Caco-2 (cell line): ENCODE measurements around the gene IL33. TPM values are rescaled to one million over a fixed set of nuclear protein-coding genes. Genes with fewer than 3 reads are reported as not detected.
"Not testable (repeated sequence)": the region's sequence is repeated elsewhere in the genome, so short reads cannot be mapped to it uniquely, and the experiment has no call there.

ENCODE experiments used
- Bru-seq: library from RNA; stranded (reverse); fragments of 400-500 nt; gene quantifications from one replicate; lab custom pipeline; 2021; lab: Mats Ljungman, UMichigan
- BruChase-seq, 2 experiments: library from RNA; stranded (reverse); fragments of 400-500 nt; gene quantifications; one replicate each; lab custom pipeline; 2021; lab: Mats Ljungman, UMichigan
- BruUV-seq: library from RNA; stranded (reverse); fragments of 400-500 nt; replicated peaks from 2 replicates; lab custom pipeline; 2021; lab: Mats Ljungman, UMichigan
- CTCF ChIA-PET: fragments of 300-600 bp; sonication (Branson Sonifier 250); formaldehyde crosslinking; loops from one replicate; lab custom pipeline; 2022; ENCODE audit warnings: antibody characterized with exemption; lab: Charles Lee
- POLR2A ChIA-PET: fragments of 300-600 bp; sonication (Branson Sonifier 250); formaldehyde crosslinking; loops from one replicate; lab custom pipeline; 2022; ENCODE audit warnings: antibody characterized with exemption; lab: Charles Lee
- DNase-seq, 2 experiments: peaks; one replicate each; pipeline versions ENCODE4 v3.0.0 to v3.0.0-alpha.2; 2020 to 2022
- H3K27me3 ChIP-seq: replicated peaks from 2 replicates; pipeline ENCODE4 v1.6.0; 2011; ENCODE audit warnings: low read length; ENCODE audit not compliant: control insufficient read depth, insufficient read depth
- H3K36me3 ChIP-seq: 2 replicates; pipeline ENCODE4 v1.5.1; 2011; ENCODE audit warnings: low read length; ENCODE audit not compliant: control insufficient read depth, insufficient read depth
- H3K4me1 ChIP-seq: fragments of 250-450 bp; sonication (Bioruptor Pico); 2 replicates; pipeline ENCODE4 v1.5.1; 2020; ENCODE audit warnings: mild to moderate bottlenecking
- H3K4me3 ChIP-seq: 2 replicates; pipeline ENCODE4 v1.5.1; 2011; ENCODE audit warnings: low read depth, mild to moderate bottlenecking, control low read depth, low read length
- H3K9me3 ChIP-seq: fragments of 250-450 bp; sonication (Bioruptor Pico); 2 replicates; pipeline ENCODE4 v1.5.1; 2020; ENCODE audit warnings: mild to moderate bottlenecking, moderate library complexity
- H3K27ac Mint-ChIP-seq: one replicate; pipeline ENCODE4 v1.8.0; 2022; ENCODE audit warnings: mixed read lengths; ENCODE audit not compliant: unreplicated experiment
- H3K27me3 Mint-ChIP-seq: one replicate; pipeline ENCODE4 v1.8.0; 2022; ENCODE audit warnings: mixed read lengths; ENCODE audit not compliant: insufficient read depth, unreplicated experiment
- H3K36me3 Mint-ChIP-seq: one replicate; pipeline ENCODE4 v1.8.0; 2022; ENCODE audit warnings: mild to moderate bottlenecking, mixed read lengths; ENCODE audit not compliant: insufficient read depth, unreplicated experiment
- H3K4me1 Mint-ChIP-seq: one replicate; pipeline ENCODE4 v1.8.0; 2022; ENCODE audit warnings: low read depth, mixed read lengths; ENCODE audit not compliant: unreplicated experiment
- H3K4me3 Mint-ChIP-seq: one replicate; pipeline ENCODE4 v1.8.0; 2022; ENCODE audit warnings: mild to moderate bottlenecking, moderate library complexity, mixed read lengths; ENCODE audit not compliant: unreplicated experiment
- H3K9me3 Mint-ChIP-seq: one replicate; pipeline ENCODE4 v1.8.0; 2022; ENCODE audit warnings: mixed read lengths; ENCODE audit not compliant: unreplicated experiment
- CTCF ChIP-seq, 2 experiments: fragments of 200-600 bp in 1 of 2; IDR thresholded peaks; 1 replicate in 1 of 2; 2 replicates in 1 of 2; pipeline versions ENCODE4 v1.5.1 to v1.8.0; 2011 to 2022; ENCODE audit warnings: antibody characterized with exemption in 1 of 2, control low read depth in 1 of 2, inconsistent platforms in 1 of 2, low read depth in 1 of 2, low read length in 1 of 2, mild to moderate bottlenecking in 1 of 2, moderate library complexity in 1 of 2; ENCODE audit not compliant: insufficient read depth in 1 of 2, severe bottlenecking in 1 of 2, unreplicated experiment in 1 of 2
- intact Hi-C: fragments of 100-400 bp; cut with micrococcal nuclease; formaldehyde crosslinking; loops from one replicate; pipeline ENCODE4 v1.10.0; 2022; ENCODE audit not compliant: unreplicated experiment
- long read RNA-seq: library from polyadenylated mRNA; stranded (forward); transcript quantifications from one replicate; pipeline ENCODE4 v2.0.0, GENCODE V29; 2022
- total RNA-seq: library from RNA; stranded (reverse); gene quantifications from 2 replicates; pipeline ENCODE4 v1.2.3, GENCODE V29; 2022

The IL33 gene
- total RNA-seq (not detected in 2 replicates), Bru-seq, nascent RNA (percentile 9 among the genes with signal in this experiment), BruChase-seq, experiment 1, labeled RNA remaining after a 2-hour chase (not detected), BruChase-seq, experiment 2, labeled RNA remaining after a 6-hour chase (percentile 9 among the genes with signal in this experiment)
- long read RNA-seq, result 0 reads

GRCh38 chr9:6215562-6215961 lies at the start of gene IL33:
Gene IL33, plus strand, starts transcription at chr9:6215807. Its CDS starts 25,888 bp downstream, at chr9:6241695.
- intact Hi-C loops, result no loop called here
- Mint-ChIP-seq H3K9me3 (peaks cover 3% of the 10 kb centered on the region), H3K27ac (no peak within 1 kb of the TSS), H3K36me3 (no peaks in the 10 kb centered on the region), H3K4me1 (no peaks in the 10 kb centered on the region), H3K4me3 (no peak within 1 kb of the TSS), H3K27me3 (peaks cover 7% of the 10 kb centered on the region)
- no peak for DNase-seq
- Histone ChIP-seq H3K27me3 (no peaks in the 10 kb centered on the region), H3K4me1 (no peaks in the 10 kb centered on the region), H3K9me3 (no peaks in the 10 kb centered on the region), H3K36me3 (no peaks in the 10 kb centered on the region), H3K4me3 (no peak within 1 kb of the TSS)
- no peak for TF ChIP-seq CTCF (IDR thresholded peaks at IDR 0.05; ENCODE audit: insufficient read depth in 1 of 2, low read depth in 1 of 2, low read length in 1 of 2, severe bottlenecking in 1 of 2, unreplicated experiment in 1 of 2)
- CTCF ChIA-PET, result no interaction called here
- BruUV-seq, result no TSS peak
- POLR2A ChIA-PET, result no interaction called here

- Histone ChIP-seq H3K9me3 (0 out of 2 replicates have a peak, but pooled peaks cover 4% of the 10 kb centered on the region), H3K4me3 (no peak overlapping the region), H3K27me3 (no peaks in the 10 kb centered on the region), H3K4me1 (no peaks in the 10 kb centered on the region), H3K36me3 (no peaks in the 10 kb centered on the region)
- no peak for DNase-seq
- ChIA-PET POLR2A (no interaction called here), CTCF (no interaction called here)
- Mint-ChIP-seq H3K36me3 (no peaks in the 10 kb centered on the region), H3K4me3 (no peak overlapping the region), H3K27me3 (no peaks in the 10 kb centered on the region), H3K4me1 (no peaks in the 10 kb centered on the region), H3K27ac (no peak overlapping the region), H3K9me3 (peaks cover 28% of the 10 kb centered on the region)
- TF ChIP-seq CTCF (IDR thresholded peaks at IDR 0.05; ENCODE audit: insufficient read depth in 1 of 2, low read depth in 1 of 2, low read length in 1 of 2, severe bottlenecking in 1 of 2, unreplicated experiment in 1 of 2), result no peak
- intact Hi-C loops, result no loop called here
- no TSS peak for BruUV-seq
Observed at GRCh38 chr9:6171667-6172066, 43.9 kb upstream of the IL33 start.

- ChIA-PET CTCF (no interaction called here), POLR2A (no interaction called here)
Observed at GRCh38 chr9:6173914-6174313, 41.7 kb upstream of the IL33 start.

GRCh38 chr9:6182549-6183226 lies 32.9 kb upstream of the IL33 start:
- CTCF ChIA-PET, H3K36me3 ChIP-seq, H3K9me3 ChIP-seq, intact Hi-C loops, H3K4me1 Mint-ChIP-seq, H3K36me3 Mint-ChIP-seq, H3K27me3 ChIP-seq, POLR2A ChIA-PET, H3K4me1 ChIP-seq, H3K9me3 Mint-ChIP-seq, H3K27me3 Mint-ChIP-seq, BruUV-seq: not testable (repeated sequence)
- H3K4me3 ChIP-seq, result peak overlapping the region; percentile 48
- DNase-seq, result peak; percentile 46 to 53
- Mint-ChIP-seq H3K27ac (peak overlapping the region; percentile 92), H3K4me3 (peak overlapping the region; percentile 92)

More at GRCh38 chr9:6173914-6174313, 41.7 kb upstream of the IL33 start:
- no peak overlapping the region for H3K27ac Mint-ChIP-seq
- no peaks in the 10 kb centered on the region for H3K4me1 Mint-ChIP-seq
- Histone ChIP-seq H3K9me3 (0 out of 2 replicates have a peak, but pooled peaks cover 4% of the 10 kb centered on the region), H3K27me3 (no peaks in the 10 kb centered on the region), H3K36me3 (no peaks in the 10 kb centered on the region), H3K4me3 (no peak overlapping the region), H3K4me1 (no peaks in the 10 kb centered on the region)
- peaks cover 32% of the 10 kb centered on the region for H3K9me3 Mint-ChIP-seq
- H3K27me3 Mint-ChIP-seq, result no peaks in the 10 kb centered on the region
- no TSS peak for BruUV-seq
- no peak for TF ChIP-seq CTCF (IDR thresholded peaks at IDR 0.05; ENCODE audit: insufficient read depth in 1 of 2, low read depth in 1 of 2, low read length in 1 of 2, severe bottlenecking in 1 of 2, unreplicated experiment in 1 of 2)
- H3K4me3 Mint-ChIP-seq, result no peak overlapping the region
- intact Hi-C loops, result no loop called here
- H3K36me3 Mint-ChIP-seq, result no peaks in the 10 kb centered on the region
- DNase-seq, result no peak
